Panc1 (cell line): ENCODE data around the gene LRRD1. TPM values are rescaled to one million over a fixed set of nuclear protein-coding genes. Genes with fewer than 3 reads are reported as not detected.

Experiments used
- ATAC-seq: fragments of 200-7000 bp; cut with Tn5 transposase; 2 replicates; pipeline ENCODE4 v1.9.1; 2020; ENCODE audit warnings: mild to moderate bottlenecking, moderate library complexity
- BruUV-seq: library from RNA; stranded (reverse); fragments of 400-500 nt; replicated peaks from 2 replicates; lab custom pipeline; 2021; lab: Mats Ljungman, UMichigan
- CTCF ChIA-PET: fragments of 300-600 bp; sonication (Branson Sonifier 250); formaldehyde crosslinking; loops from one replicate; lab custom pipeline; 2022; ENCODE audit warnings: antibody characterized with exemption; lab: Charles Lee
- POLR2A ChIA-PET: fragments of 300-600 bp; sonication (Branson Sonifier 250); formaldehyde crosslinking; loops from one replicate; lab custom pipeline; 2022; ENCODE audit warnings: antibody characterized with exemption; lab: Charles Lee
- DNase-seq: peaks from one replicate; pipeline ENCODE4 v3.0.0-alpha.2; 2010; ENCODE audit warnings: low read depth, low spot score
- H3K27ac ChIP-seq: 2 replicates; pipeline ENCODE4 v1.5.1; 2011; ENCODE audit warnings: mild to moderate bottlenecking, low read length, inconsistent platforms
- H3K27me3 ChIP-seq: fragments of 200-500 bp; sonication (Bioruptor generic); 2 replicates; pipeline ENCODE4 v1.6.0; 2014; ENCODE audit warnings: low read length, inconsistent platforms; ENCODE audit not compliant: control insufficient read depth, insufficient read depth
- H3K36me3 ChIP-seq: fragments of 200-500 bp; sonication (Bioruptor generic); 2 replicates; pipeline ENCODE4 v1.5.1; 2014; ENCODE audit warnings: inconsistent platforms, mild to moderate bottlenecking, low read length, moderate library complexity; ENCODE audit not compliant: control insufficient read depth, insufficient read depth
- H3K4me1 ChIP-seq: 2 replicates; pipeline ENCODE4 v1.5.1; 2011; ENCODE audit warnings: inconsistent platforms, mild to moderate bottlenecking, low read length, moderate library complexity; ENCODE audit not compliant: control insufficient read depth, insufficient read depth
- H3K4me3 ChIP-seq, 2 experiments: 2 replicates each; pipeline ENCODE4 v1.5.1; 2011 to 2012; ENCODE audit warnings: low read depth in 2 of 2, low read length in 2 of 2, mild to moderate bottlenecking in 2 of 2, inconsistent platforms in 1 of 2, moderate library complexity in 1 of 2
- H3K9me3 ChIP-seq: fragments of 200-500 bp; sonication (Bioruptor generic); 2 replicates; pipeline ENCODE4 v1.5.1; 2014; ENCODE audit warnings: low read depth, mild to moderate bottlenecking, inconsistent platforms, low read length, moderate library complexity; ENCODE audit not compliant: control insufficient read depth, insufficient read depth
- CTCF ChIP-seq: fragments of 450-650 bp; IDR thresholded peaks from 2 replicates; pipeline ENCODE4 v1.5.1; 2017; ENCODE audit warnings: mild to moderate bottlenecking
- POLR2AphosphoS5 ChIP-seq: IDR thresholded peaks from 2 replicates; pipeline ENCODE4 v1.6.1; 2012; ENCODE audit warnings: mild to moderate bottlenecking, low read depth, low read length, moderate library complexity
- SIN3A ChIP-seq: IDR thresholded peaks from 2 replicates; pipeline ENCODE4 v1.6.1; 2012; ENCODE audit warnings: low read depth, mild to moderate bottlenecking, low read length, moderate library complexity, borderline replicate concordance; ENCODE audit not compliant: insufficient read depth
- TCF7L2 ChIP-seq: IDR thresholded peaks from 2 replicates; pipeline ENCODE4 v1.6.1; 2011; ENCODE audit warnings: mild to moderate bottlenecking, low read depth, low read length, inconsistent platforms
- in situ Hi-C: cut with HindIII; loops from 2 replicates; pipeline ENCODE4 v1.10.0; 2016; ENCODE audit warnings: low sequenced_read_pairs, low pct_unique_long_range_greater_than_20kb
- intact Hi-C: fragments of 100-400 bp; cut with micrococcal nuclease; formaldehyde crosslinking; loops from one replicate; pipeline ENCODE4 v1.10.0; 2022; ENCODE audit not compliant: unreplicated experiment
- total RNA-seq: library from RNA; stranded (reverse); gene quantifications from one replicate; pipeline ENCODE4 v1.2.1, GENCODE V29; 2021; ENCODE audit not compliant: unreplicated experiment
- TF ChIP-seq, protein P1 (sequence below), 2 experiments: IDR thresholded peaks; 2 replicates each; pipeline ENCODE4 v1.6.1; 2011 to 2012; ENCODE audit warnings: low read depth in 2 of 2, control low read depth in 1 of 2, low read length in 1 of 2, mild to moderate bottlenecking in 1 of 2, moderate library complexity in 1 of 2; ENCODE audit not compliant: insufficient read depth in 1 of 2

The LRRD1 gene
- total RNA-seq, 1 experiment from 2014 or later, result 0.05 TPM

DNA sequence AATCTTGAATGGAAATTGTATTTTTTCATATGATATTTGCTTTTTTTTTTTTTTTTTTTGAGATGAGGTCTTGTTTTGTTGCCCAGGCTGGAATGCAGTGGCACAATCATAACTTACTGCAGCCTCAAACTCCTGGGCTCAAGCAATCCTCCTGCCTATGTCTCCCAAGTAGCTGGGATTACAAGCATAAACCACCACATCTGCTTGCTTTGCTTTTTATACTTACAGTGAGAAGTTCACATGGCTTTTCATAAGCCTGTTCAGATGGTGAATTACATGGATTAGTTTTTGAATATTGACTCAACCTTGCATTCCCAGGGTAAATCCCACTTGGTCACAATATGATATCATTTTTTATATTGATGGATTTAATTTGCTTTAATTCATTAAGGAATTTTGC is 22.0 kb downstream of the LRRD1 start:
- Histone ChIP-seq H3K4me3 (no peak overlapping the region), H3K9me3 (no peaks in the 10 kb centered on the region), H3K36me3 (no peaks in the 10 kb centered on the region), H3K27ac (no peak overlapping the region), H3K4me1 (no peaks in the 10 kb centered on the region), H3K27me3 (peaks cover 7% of the 10 kb centered on the region; the same call in 1 of the 2 replicates)
- DNase-seq, result no peak
- BruUV-seq, result no TSS peak
- intact Hi-C loops (no loop called here), in situ Hi-C loops (no loop called here)
- TF ChIP-seq SIN3A, result no peak
- ATAC-seq, result no peak
- CTCF ChIA-PET, result interaction anchor here (0.6 kb wide), 1 partner anchor 193 kb away, joined by 4 read pairs; no protein-coding TSS in a partner anchor
- POLR2A ChIA-PET, result interaction anchor here (0.6 kb wide), 1 partner anchor 26 kb away, joined by 6 read pairs; no protein-coding TSS in a partner anchor

DNA sequence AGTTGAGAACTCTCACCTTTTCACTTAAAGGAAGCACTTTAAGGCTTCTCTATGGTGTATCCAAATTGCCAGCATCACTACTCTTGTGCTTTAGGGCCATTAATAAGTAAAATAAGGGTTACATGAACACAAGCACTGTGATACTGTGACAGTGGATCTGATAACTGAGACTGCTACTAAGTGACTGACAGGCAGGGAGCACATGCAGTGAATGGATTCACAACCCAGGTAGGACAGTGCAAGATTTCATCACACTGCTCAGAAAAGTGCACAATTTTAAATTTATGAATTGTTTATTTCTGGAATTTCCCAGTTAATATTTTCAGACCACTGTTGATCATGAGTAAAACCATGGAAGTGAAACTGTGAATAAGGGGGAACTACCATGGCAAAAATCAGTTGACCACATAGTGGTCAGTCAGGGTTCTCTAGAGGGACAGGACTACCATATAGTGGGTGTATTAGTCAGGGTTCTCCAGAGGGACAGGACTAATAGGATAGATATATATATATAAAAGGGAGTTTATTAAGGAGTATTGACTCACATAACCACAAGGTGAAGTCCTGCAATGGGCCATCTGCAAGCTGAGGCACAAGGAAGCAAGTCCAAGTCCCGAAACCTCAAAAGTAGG is 23.7 kb downstream of the LRRD1 start:
- POLR2A ChIA-PET, result no interaction called here
- DNase-seq, result no peak
- Histone ChIP-seq H3K9me3 (no peaks in the 10 kb centered on the region), H3K36me3 (no peaks in the 10 kb centered on the region), H3K4me1 (no peaks in the 10 kb centered on the region), H3K27me3 (no peaks in the 10 kb centered on the region; the same call in 1 of the 2 replicates), H3K27ac (no peak overlapping the region), H3K4me3 (no peak overlapping the region)
- intact Hi-C loops, result no loop called here
- in situ Hi-C loops, result no loop called here
- CTCF ChIA-PET, result no interaction called here
- ATAC-seq, result no peak
- no TSS peak for BruUV-seq
- no peak for TF ChIP-seq POLR2AphosphoS5
- TF ChIP-seq, protein P1, sequence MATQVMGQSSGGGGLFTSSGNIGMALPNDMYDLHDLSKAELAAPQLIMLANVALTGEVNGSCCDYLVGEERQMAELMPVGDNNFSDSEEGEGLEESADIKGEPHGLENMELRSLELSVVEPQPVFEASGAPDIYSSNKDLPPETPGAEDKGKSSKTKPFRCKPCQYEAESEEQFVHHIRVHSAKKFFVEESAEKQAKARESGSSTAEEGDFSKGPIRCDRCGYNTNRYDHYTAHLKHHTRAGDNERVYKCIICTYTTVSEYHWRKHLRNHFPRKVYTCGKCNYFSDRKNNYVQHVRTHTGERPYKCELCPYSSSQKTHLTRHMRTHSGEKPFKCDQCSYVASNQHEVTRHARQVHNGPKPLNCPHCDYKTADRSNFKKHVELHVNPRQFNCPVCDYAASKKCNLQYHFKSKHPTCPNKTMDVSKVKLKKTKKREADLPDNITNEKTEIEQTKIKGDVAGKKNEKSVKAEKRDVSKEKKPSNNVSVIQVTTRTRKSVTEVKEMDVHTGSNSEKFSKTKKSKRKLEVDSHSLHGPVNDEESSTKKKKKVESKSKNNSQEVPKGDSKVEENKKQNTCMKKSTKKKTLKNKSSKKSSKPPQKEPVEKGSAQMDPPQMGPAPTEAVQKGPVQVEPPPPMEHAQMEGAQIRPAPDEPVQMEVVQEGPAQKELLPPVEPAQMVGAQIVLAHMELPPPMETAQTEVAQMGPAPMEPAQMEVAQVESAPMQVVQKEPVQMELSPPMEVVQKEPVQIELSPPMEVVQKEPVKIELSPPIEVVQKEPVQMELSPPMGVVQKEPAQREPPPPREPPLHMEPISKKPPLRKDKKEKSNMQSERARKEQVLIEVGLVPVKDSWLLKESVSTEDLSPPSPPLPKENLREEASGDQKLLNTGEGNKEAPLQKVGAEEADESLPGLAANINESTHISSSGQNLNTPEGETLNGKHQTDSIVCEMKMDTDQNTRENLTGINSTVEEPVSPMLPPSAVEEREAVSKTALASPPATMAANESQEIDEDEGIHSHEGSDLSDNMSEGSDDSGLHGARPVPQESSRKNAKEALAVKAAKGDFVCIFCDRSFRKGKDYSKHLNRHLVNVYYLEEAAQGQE (IDR thresholded peaks at IDR 0.05; ENCODE audit: insufficient read depth in 1 of 2, low read depth in 2 of 2, low read length in 1 of 2), result no peak
- TF ChIP-seq SIN3A, result no peak
- TF ChIP-seq TCF7L2, result no peak
- TF ChIP-seq CTCF, result no peak

DNA sequence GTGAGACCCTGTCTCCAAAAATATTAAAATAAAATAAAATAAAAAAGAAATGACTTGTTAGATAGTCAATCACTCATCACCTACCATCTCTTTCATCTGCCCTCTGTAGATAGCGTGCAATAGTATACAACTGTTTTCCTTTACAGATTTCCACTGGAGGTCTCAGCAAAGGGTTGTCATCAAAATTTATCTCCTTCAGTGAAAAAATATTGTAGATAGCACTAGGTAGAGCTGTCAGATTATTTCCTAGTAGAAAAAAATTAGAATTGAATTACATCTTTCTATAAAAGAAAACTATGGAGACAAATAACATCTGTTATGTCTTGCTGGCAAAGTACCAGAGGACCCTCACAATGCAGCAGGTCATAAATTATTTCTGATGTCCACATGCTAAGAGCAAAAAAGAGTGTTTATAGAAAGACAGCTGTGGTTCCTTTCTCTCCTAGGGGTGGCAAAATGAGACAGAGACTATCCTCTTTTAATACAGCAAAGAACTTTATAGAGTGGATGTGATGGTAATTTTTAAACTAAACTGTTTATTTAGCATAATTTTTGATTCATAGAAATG is 28.4 kb downstream of the LRRD1 start:
- no peak overlapping the region for H3K4me3 ChIP-seq
- no peak overlapping the region for H3K27ac ChIP-seq
- DNase-seq (no peak), ATAC-seq (no peak)
- CTCF ChIA-PET, result no interaction called here
- no peaks in the 10 kb centered on the region for H3K4me1 ChIP-seq
- H3K36me3 ChIP-seq, result no peaks in the 10 kb centered on the region
- no TSS peak for BruUV-seq
- in situ Hi-C loops (no loop called here), intact Hi-C loops (no loop called here)
- no peaks in the 10 kb centered on the region for H3K9me3 ChIP-seq
- H3K27me3 ChIP-seq, result no peaks in the 10 kb centered on the region; the same call in 1 of the 2 replicates
- POLR2A ChIA-PET, result no interaction called here
- no peak for TF ChIP-seq SIN3A
- TF ChIP-seq POLR2AphosphoS5, result no peak
- TF ChIP-seq TCF7L2, result no peak
- TF ChIP-seq CTCF, result no peak
- TF ChIP-seq, protein P1 (IDR thresholded peaks at IDR 0.05; ENCODE audit: insufficient read depth in 1 of 2, low read depth in 2 of 2, low read length in 1 of 2), result no peak
